K562 (cell line): ENCODE data around the gene CENPX. TPM values are rescaled to one million over a fixed set of nuclear protein-coding genes. Genes with fewer than 3 reads are reported as not detected.
A peak's percentile ranks its signal among the peaks of the same experiment; 100 is the strongest.

Source experiments
- ATF7 ChIP-seq: fragments of 450-650 bp; IDR thresholded peaks from 2 replicates; pipeline ENCODE4 v1.7.1; 2014; ENCODE audit warnings: mild to moderate bottlenecking, moderate library complexity
- KDM5B ChIP-seq: fragments of 200-600 bp; sonication (generic); IDR thresholded peaks from 2 replicates; pipeline ENCODE4 v1.6.1; 2012; ENCODE audit warnings: low read depth, mild to moderate bottlenecking, moderate library complexity, low read length, control low read depth, inconsistent platforms; ENCODE audit not compliant: insufficient replicate concordance
- NCOA2 ChIP-seq, 2 experiments: fragments of 450-650 bp; IDR thresholded peaks; 2 replicates each; pipeline ENCODE4 v1.6.1; 2018; ENCODE audit warnings: mild to moderate bottlenecking in 2 of 2, moderate library complexity in 1 of 2; ENCODE audit not compliant: partially characterized antibody in 2 of 2
- NFYB ChIP-seq: IDR thresholded peaks from 2 replicates; pipeline ENCODE4 v1.6.1; 2011; ENCODE audit warnings: mild to moderate bottlenecking, moderate library complexity; ENCODE audit not compliant: insufficient read length; ENCODE audit errors: extremely low read depth
- RB1 ChIP-seq: fragments of 450-650 bp; IDR thresholded peaks from 2 replicates; pipeline ENCODE4 v1.6.1; 2017; ENCODE audit warnings: low read depth, mild to moderate bottlenecking
- SIRT6 ChIP-seq: IDR thresholded peaks from one replicate; pipeline ENCODE4 v1.6.1; 2012; ENCODE audit warnings: low read depth, mild to moderate bottlenecking, control low read depth, inconsistent platforms, low read length, moderate library complexity
- SP2 ChIP-seq: IDR thresholded peaks from 2 replicates; pipeline ENCODE4 v1.6.1; 2011; ENCODE audit warnings: mild to moderate bottlenecking, low read depth, low read length, moderate library complexity; ENCODE audit not compliant: poor library complexity, severe bottlenecking; ENCODE audit errors: extremely low read depth
- TARDBP ChIP-seq: fragments of 450-650 bp; IDR thresholded peaks from 2 replicates; pipeline ENCODE4 v1.6.1; 2016
- ZBTB17 ChIP-seq: fragments of 450-650 bp; formaldehyde crosslinking; IDR thresholded peaks from 2 replicates; pipeline ENCODE4 v1.4.0; 2020; ENCODE audit warnings: mild to moderate bottlenecking
- polyA plus RNA-seq, 8 experiments: library from polyadenylated mRNA; depleted of rRNA in 4 of 8; stranded (reverse) in 5 of 8; unstranded in 3 of 8; fragments of >200 nt; fragmentation: Nextera tagmentation in 2 of 8; fragmentation: Illumina TruSeq in 1 of 8; extraction: Ambion mirVana in 2 of 8; extraction: Trizol in 1 of 8; gene quantifications; 2 replicates each; pipeline versions ENCODE4 v1.2.1 to v1.2.3, GENCODE V29; 2011 to 2014; ENCODE audit warnings: inconsistent platforms in 1 of 8, missing spikeins in 1 of 8
- total RNA-seq, 7 experiments: library from RNA; depleted of rRNA in 6 of 7; stranded (reverse); fragments of >200 nt in 6 of 7; fragmentation: Illumina TruSeq in 2 of 7; extraction: Trizol in 2 of 7; gene quantifications; 2 replicates each; pipeline versions ENCODE4 v1.2.1 to v1.2.3, GENCODE V29; 2011 to 2021; ENCODE audit warnings: low replicate concordance in 1 of 7
- TF ChIP-seq, protein P1 (sequence below): fragments of 150-350 bp; conservative IDR thresholded peaks from 2 replicates; pipeline ENCODE4 v1.6.1; 2014; ENCODE audit warnings: low read length
- TF ChIP-seq, protein P2 (sequence below), 2 experiments: IDR thresholded peaks; 2 replicates each; pipeline ENCODE4 v1.6.1; 2012; ENCODE audit warnings: improper control_type of control experiment in 2 of 2, low read depth in 2 of 2, low read length in 2 of 2, borderline replicate concordance in 1 of 2
- TF ChIP-seq, protein P3 (sequence below): sonication (generic); formaldehyde crosslinking; IDR thresholded peaks from 2 replicates; pipeline ENCODE4 v1.8.0; 2023; ENCODE audit warnings: mild to moderate bottlenecking, missing genetic modification reagents
- TF ChIP-seq, protein P4 (sequence below), 2 experiments: fragments of 250-450 bp in 1 of 2; fragments of 450-650 bp in 1 of 2; sonication (Bioruptor Pico) in 1 of 2; IDR thresholded peaks; 2 replicates each; pipeline versions ENCODE4 v1.6.1 to v1.8.0; 2016 to 2021; ENCODE audit warnings: mild to moderate bottlenecking in 2 of 2, moderate library complexity in 2 of 2, missing compliant biosample characterization in 1 of 2, missing genetic modification characterization in 1 of 2

Gene CENPX
- total and polyA plus RNA-seq, 9 of the 15 experiments (the other 6 are each of a cell fraction or from before 2014, with no cell fraction given) = 32.7 to 352 (median 127) TPM

DNA sequence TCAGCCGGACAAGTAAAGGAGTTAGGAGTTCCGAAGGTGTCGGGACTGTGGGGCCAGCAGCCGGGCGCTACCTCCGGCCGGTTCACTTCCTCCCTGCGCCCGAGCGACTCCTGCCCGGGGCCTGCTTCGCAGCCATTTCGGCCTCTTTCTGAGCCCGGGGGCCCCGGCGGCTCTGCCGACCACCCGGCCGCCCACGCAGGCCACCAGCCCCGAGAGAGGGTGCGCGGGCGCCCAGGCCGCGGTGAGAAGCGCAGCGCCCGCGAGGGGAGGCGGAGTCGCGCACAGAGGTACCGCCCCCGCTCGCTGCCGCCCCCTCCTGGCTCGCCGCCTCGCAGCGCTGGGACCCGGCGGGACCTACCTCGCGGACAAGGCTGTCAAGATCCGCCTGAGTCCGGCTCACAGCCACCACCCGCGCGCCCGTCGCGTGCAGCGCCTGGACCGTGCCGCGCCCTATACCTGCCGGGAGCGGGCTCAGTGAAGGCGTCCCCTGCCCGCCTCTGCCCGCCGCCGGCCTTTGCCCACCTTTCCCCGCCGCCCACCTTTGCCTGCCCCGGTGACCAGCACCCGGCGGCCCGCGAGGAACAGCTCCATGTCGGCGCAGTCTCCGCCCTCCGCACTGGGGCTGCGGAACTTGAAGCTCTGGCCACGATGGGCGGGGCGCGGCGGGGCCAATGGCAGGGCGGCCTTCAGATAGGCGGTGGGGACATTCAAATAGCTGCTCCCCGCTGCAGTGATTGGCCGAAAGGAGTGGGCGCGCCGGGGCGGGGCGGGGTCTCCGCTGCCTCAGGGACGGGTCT, 14.6 kb upstream of the CENPX start, which contains the start of gene DCXR (continued):
- TF ChIP-seq, protein P1, sequence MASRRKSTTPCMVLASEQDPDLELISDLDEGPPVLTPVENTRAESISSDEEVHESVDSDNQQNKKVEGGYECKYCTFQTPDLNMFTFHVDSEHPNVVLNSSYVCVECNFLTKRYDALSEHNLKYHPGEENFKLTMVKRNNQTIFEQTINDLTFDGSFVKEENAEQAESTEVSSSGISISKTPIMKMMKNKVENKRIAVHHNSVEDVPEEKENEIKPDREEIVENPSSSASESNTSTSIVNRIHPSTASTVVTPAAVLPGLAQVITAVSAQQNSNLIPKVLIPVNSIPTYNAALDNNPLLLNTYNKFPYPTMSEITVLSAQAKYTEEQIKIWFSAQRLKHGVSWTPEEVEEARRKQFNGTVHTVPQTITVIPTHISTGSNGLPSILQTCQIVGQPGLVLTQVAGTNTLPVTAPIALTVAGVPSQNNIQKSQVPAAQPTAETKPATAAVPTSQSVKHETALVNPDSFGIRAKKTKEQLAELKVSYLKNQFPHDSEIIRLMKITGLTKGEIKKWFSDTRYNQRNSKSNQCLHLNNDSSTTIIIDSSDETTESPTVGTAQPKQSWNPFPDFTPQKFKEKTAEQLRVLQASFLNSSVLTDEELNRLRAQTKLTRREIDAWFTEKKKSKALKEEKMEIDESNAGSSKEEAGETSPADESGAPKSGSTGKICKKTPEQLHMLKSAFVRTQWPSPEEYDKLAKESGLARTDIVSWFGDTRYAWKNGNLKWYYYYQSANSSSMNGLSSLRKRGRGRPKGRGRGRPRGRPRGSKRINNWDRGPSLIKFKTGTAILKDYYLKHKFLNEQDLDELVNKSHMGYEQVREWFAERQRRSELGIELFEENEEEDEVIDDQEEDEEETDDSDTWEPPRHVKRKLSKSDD = no peak
- TF ChIP-seq, protein P2, sequence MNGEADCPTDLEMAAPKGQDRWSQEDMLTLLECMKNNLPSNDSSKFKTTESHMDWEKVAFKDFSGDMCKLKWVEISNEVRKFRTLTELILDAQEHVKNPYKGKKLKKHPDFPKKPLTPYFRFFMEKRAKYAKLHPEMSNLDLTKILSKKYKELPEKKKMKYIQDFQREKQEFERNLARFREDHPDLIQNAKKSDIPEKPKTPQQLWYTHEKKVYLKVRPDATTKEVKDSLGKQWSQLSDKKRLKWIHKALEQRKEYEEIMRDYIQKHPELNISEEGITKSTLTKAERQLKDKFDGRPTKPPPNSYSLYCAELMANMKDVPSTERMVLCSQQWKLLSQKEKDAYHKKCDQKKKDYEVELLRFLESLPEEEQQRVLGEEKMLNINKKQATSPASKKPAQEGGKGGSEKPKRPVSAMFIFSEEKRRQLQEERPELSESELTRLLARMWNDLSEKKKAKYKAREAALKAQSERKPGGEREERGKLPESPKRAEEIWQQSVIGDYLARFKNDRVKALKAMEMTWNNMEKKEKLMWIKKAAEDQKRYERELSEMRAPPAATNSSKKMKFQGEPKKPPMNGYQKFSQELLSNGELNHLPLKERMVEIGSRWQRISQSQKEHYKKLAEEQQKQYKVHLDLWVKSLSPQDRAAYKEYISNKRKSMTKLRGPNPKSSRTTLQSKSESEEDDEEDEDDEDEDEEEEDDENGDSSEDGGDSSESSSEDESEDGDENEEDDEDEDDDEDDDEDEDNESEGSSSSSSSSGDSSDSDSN (IDR thresholded peaks at IDR 0.05; ENCODE audit: borderline replicate concordance in 1 of 2, low read depth in 2 of 2, low read length in 2 of 2) = peak; percentile 32 to 39; a peak in 1 of 4 replicates
- TF ChIP-seq NCOA2 (IDR thresholded peaks at IDR 0.05; ENCODE audit: partially characterized antibody in 2 of 2) (no peak), ZBTB17 (CRISPR knock-in tag) (peak; percentile 70; the same call in 1 of the 2 replicates), TARDBP (peak; percentile 79; the same call in 1 of the 2 replicates), ATF7 (peak; percentile 84), KDM5B (peak; percentile 76), SP2 (peak; percentile 20), SIRT6 (no peak), NFYB (peak; percentile 90), RB1 (peak; percentile 87)
- TF ChIP-seq, protein P3, sequence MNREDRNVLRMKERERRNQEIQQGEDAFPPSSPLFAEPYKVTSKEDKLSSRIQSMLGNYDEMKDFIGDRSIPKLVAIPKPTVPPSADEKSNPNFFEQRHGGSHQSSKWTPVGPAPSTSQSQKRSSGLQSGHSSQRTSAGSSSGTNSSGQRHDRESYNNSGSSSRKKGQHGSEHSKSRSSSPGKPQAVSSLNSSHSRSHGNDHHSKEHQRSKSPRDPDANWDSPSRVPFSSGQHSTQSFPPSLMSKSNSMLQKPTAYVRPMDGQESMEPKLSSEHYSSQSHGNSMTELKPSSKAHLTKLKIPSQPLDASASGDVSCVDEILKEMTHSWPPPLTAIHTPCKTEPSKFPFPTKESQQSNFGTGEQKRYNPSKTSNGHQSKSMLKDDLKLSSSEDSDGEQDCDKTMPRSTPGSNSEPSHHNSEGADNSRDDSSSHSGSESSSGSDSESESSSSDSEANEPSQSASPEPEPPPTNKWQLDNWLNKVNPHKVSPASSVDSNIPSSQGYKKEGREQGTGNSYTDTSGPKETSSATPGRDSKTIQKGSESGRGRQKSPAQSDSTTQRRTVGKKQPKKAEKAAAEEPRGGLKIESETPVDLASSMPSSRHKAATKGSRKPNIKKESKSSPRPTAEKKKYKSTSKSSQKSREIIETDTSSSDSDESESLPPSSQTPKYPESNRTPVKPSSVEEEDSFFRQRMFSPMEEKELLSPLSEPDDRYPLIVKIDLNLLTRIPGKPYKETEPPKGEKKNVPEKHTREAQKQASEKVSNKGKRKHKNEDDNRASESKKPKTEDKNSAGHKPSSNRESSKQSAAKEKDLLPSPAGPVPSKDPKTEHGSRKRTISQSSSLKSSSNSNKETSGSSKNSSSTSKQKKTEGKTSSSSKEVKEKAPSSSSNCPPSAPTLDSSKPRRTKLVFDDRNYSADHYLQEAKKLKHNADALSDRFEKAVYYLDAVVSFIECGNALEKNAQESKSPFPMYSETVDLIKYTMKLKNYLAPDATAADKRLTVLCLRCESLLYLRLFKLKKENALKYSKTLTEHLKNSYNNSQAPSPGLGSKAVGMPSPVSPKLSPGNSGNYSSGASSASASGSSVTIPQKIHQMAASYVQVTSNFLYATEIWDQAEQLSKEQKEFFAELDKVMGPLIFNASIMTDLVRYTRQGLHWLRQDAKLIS (CRISPR knock-in tag) = peak; percentile 94
- TF ChIP-seq, protein P4, sequence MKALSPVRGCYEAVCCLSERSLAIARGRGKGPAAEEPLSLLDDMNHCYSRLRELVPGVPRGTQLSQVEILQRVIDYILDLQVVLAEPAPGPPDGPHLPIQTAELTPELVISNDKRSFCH (CRISPR knock-in tag; IDR thresholded peaks at IDR 0.05) = no peak
- TF ChIP-seq, protein P4 (tag; IDR thresholded peaks at IDR 0.05) = peak; percentile 60; the same call in 1 of the 2 replicates
